NB4 (cell line): ENCODE data around the gene CDH4.

Source experiments
- CTCF ChIP-seq: IDR thresholded peaks from one replicate; pipeline ENCODE4 v1.5.1; 2012; ENCODE audit warnings: low read depth, low read length
- MAX ChIP-seq: IDR thresholded peaks from 2 replicates; pipeline ENCODE4 v1.6.1; 2011; ENCODE audit warnings: low read depth, low read length
- MYC ChIP-seq: IDR thresholded peaks from 2 replicates; pipeline ENCODE4 v1.6.1; 2011; ENCODE audit warnings: low read depth, low read length
- POLR2A ChIP-seq: IDR thresholded peaks from 2 replicates; pipeline ENCODE4 v1.6.1; 2011; ENCODE audit warnings: mild to moderate bottlenecking; ENCODE audit not compliant: insufficient read length; ENCODE audit errors: extremely low read depth

- TF ChIP-seq POLR2A (no peak), CTCF (no peak), MAX (no peak), MYC (no peak)
These were observed 289.5 kb downstream of the CDH4 start for GRCh38 chr20:61541537-61541936.
